Measurements from ENCODE around the gene SMAD6. TPM values are rescaled to one million over a fixed set of nuclear protein-coding genes. Genes with fewer than 3 reads are reported as not detected.
A peak's percentile ranks its signal among the peaks of the same experiment; 100 is the strongest.

SMAD6 gene
- total and polyA plus RNA-seq, 2 of the 4 experiments (the other 2 are of a cell fraction) = 4.8 to 8.5 TPM

GRCh38 chr15:66789029-66790025 lies 87.3 kb downstream of the SMAD6 start (continued):
- TF ChIP-seq, protein P1, sequence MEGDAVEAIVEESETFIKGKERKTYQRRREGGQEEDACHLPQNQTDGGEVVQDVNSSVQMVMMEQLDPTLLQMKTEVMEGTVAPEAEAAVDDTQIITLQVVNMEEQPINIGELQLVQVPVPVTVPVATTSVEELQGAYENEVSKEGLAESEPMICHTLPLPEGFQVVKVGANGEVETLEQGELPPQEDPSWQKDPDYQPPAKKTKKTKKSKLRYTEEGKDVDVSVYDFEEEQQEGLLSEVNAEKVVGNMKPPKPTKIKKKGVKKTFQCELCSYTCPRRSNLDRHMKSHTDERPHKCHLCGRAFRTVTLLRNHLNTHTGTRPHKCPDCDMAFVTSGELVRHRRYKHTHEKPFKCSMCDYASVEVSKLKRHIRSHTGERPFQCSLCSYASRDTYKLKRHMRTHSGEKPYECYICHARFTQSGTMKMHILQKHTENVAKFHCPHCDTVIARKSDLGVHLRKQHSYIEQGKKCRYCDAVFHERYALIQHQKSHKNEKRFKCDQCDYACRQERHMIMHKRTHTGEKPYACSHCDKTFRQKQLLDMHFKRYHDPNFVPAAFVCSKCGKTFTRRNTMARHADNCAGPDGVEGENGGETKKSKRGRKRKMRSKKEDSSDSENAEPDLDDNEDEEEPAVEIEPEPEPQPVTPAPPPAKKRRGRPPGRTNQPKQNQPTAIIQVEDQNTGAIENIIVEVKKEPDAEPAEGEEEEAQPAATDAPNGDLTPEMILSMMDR (conservative IDR thresholded peaks at IDR 0.05; ENCODE audit: low read depth, low read length) = peak; percentile 59
- TF ChIP-seq RCOR1 (IDR thresholded peaks at IDR 0.05; ENCODE audit: insufficient replicate concordance, low read length) (no peak), MAFK (IDR thresholded peaks at IDR 0.05; ENCODE audit: low read depth, low read length) (0 out of 2 replicates have a peak, but pooled peaks have one; percentile 9)

Measured in IMR-90 (cell line).